Measurements from ENCODE around the gene ABI3BP. TPM values are rescaled to one million over a fixed set of nuclear protein-coding genes. Genes with fewer than 3 reads are reported as not detected.

Gene ABI3BP
- total RNA-seq, 2 donors from 2014 or later, result not detected

DNA sequence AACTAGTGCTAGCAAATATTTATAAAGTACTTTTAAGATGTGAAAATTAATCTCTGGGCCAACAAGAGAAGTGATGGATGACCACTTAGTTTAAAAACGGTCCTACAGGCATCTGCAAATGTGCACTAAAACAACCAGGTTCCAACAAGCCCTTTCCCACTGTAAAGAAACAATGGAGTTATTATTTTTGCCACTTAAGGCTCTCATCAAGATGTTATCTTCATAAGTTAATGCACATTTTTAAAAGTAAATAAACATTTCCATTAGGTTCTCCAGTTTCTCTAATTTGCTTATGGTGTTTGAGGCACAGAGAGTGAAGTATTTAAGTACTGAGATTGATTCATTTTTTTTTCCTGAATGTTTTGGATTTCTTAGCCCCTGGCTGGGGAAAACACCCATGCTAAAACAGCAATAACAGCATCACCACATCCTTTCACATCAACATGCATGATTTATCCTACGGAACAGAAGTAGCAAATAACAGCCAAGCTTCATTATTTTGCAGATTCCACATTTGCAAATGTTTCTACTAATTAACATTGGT, 20.8 kb downstream of the ABI3BP start:
- Mint-ChIP-seq H3K4me3 (no peak overlapping the region), H3K4me1 (ENCODE audit: low read depth in 2 of 2) (no peaks in the 10 kb centered on the region), H3K27me3 (no peaks in the 10 kb centered on the region), H3K9me3 (no peaks in the 10 kb centered on the region), H3K27ac (no peak overlapping the region), H3K36me3 (no peaks in the 10 kb centered on the region)
- ATAC-seq (no peak), DNase-seq (ENCODE audit: low spot score) (no peak)

GRCh38 chr3:100971798-100972197, 21.4 kb downstream of the ABI3BP start:
- ATAC-seq (no peak), DNase-seq (ENCODE audit: low spot score) (no peak)
- Mint-ChIP-seq H3K27me3 (no peaks in the 10 kb centered on the region), H3K27ac (no peak overlapping the region), H3K9me3 (no peaks in the 10 kb centered on the region), H3K36me3 (no peaks in the 10 kb centered on the region), H3K4me3 (no peak overlapping the region), H3K4me1 (ENCODE audit: low read depth in 2 of 2) (no peaks in the 10 kb centered on the region)

- no peaks in the 10 kb centered on the region for H3K27me3 Mint-ChIP-seq
- H3K27ac Mint-ChIP-seq, result no peak overlapping the region
- no peak overlapping the region for H3K4me3 Mint-ChIP-seq
- no peaks in the 10 kb centered on the region for H3K4me1 Mint-ChIP-seq (ENCODE audit: low read depth in 2 of 2)
- no peak for ATAC-seq
- no peaks in the 10 kb centered on the region for H3K9me3 Mint-ChIP-seq
- DNase-seq (ENCODE audit: low spot score), result no peak
- no peaks in the 10 kb centered on the region for H3K36me3 Mint-ChIP-seq
Measured at GRCh38 chr3:100970477-100970990, 22.7 kb downstream of the ABI3BP start.

- no peaks in the 10 kb centered on the region for H3K36me3 Mint-ChIP-seq
- no peaks in the 10 kb centered on the region for H3K9me3 Mint-ChIP-seq
- no peak overlapping the region for H3K27ac Mint-ChIP-seq
- DNase-seq (ENCODE audit: low spot score) (no peak), ATAC-seq (no peak)
- no peak overlapping the region for H3K4me3 Mint-ChIP-seq
- H3K4me1 Mint-ChIP-seq (ENCODE audit: low read depth in 2 of 2), result no peaks in the 10 kb centered on the region
- no peaks in the 10 kb centered on the region for H3K27me3 Mint-ChIP-seq
Measured at GRCh38 chr3:100968932-100969906, 24.0 kb downstream of the ABI3BP start.

- Mint-ChIP-seq H3K36me3 (no peaks in the 10 kb centered on the region), H3K27ac (no peak overlapping the region), H3K27me3 (no peaks in the 10 kb centered on the region), H3K9me3 (no peaks in the 10 kb centered on the region), H3K4me3 (no peak overlapping the region), H3K4me1 (ENCODE audit: low read depth in 2 of 2) (no peaks in the 10 kb centered on the region)
- ATAC-seq (no peak), DNase-seq (ENCODE audit: low spot score) (no peak)
Measured at GRCh38 chr3:100966807-100967206, 26.4 kb downstream of the ABI3BP start.

DNA sequence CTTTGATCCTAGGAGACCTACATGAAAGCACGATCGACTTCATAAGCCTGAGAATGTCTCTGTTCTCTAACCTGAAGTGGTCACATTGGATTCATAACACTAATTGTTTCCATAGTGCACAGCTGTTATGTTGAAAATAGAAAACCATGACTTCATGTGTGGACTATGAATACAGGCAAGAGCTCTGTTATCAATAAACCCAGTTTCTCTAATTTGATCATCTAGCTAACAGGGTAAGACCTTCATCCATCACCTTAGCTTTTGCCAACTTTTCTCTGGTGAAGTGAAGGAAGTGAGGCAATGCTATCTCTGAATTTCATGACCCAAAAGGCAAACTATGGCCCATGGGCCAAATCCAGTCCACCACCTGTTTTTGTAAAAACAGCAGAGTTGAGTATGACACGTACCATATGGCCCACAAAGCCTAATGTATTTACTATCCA, 27.2 kb downstream of the ABI3BP start:
- DNase-seq (ENCODE audit: low spot score) (no peak), ATAC-seq (no peak)
- Mint-ChIP-seq H3K36me3 (no peaks in the 10 kb centered on the region), H3K9me3 (no peaks in the 10 kb centered on the region), H3K27ac (no peak overlapping the region), H3K27me3 (no peaks in the 10 kb centered on the region), H3K4me3 (no peak overlapping the region), H3K4me1 (ENCODE audit: low read depth in 2 of 2) (no peaks in the 10 kb centered on the region)

- no peak for ATAC-seq
- H3K27ac Mint-ChIP-seq, result no peak overlapping the region
Measured at GRCh38 chr3:100963041-100963440, 30.2 kb downstream of the ABI3BP start.

DNA sequence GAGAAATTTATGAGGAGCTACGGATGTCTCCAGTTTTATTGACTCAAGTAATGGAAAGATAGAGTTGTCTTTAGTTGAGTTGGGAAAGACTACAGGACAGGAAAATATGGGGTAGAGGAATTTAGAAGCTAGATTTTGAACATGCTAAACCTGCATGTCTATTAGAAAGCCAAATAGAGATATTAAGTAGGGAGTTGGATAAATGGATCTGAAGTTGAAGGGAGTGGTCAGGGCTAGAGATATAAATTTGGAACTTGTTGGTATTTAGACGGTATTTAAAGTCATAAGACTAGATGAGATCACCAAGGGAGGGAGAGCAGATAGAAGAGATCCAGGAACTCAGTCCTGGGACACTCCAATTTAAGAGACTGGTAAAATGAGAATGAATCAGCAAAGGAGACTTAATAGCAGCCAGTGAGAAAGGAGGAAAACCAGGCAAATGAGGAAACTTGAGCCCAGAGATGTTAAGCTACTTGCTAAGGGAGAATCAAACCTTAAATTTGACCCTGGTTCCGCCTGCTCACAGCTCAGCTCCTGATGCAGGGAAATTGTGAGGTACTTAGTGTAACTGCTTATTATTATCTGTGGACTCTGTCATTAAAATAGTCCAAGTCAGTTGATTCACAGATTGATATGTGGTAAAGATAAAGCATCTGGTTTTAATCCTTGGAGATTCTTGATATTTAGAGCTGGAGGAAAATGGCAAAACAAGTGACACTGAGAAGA, 35.8 kb downstream of the ABI3BP start:
- ATAC-seq (no peak), DNase-seq (ENCODE audit: low spot score) (no peak)
- peaks cover 0 to 6% of the 10 kb centered on the region in 2 donors for H3K27me3 Mint-ChIP-seq
- no peaks in the 10 kb centered on the region for H3K4me1 Mint-ChIP-seq (ENCODE audit: low read depth in 2 of 2)
- H3K36me3 Mint-ChIP-seq, result no peaks in the 10 kb centered on the region
- no peak overlapping the region for H3K27ac Mint-ChIP-seq
- no peak overlapping the region for H3K4me3 Mint-ChIP-seq
- peaks cover 5% of the 10 kb centered on the region for H3K9me3 Mint-ChIP-seq

More at GRCh38 chr3:100963041-100963440, 30.2 kb downstream of the ABI3BP start:
- Mint-ChIP-seq H3K4me3 (no peak overlapping the region), H3K4me1 (ENCODE audit: low read depth in 2 of 2) (no peaks in the 10 kb centered on the region), H3K27me3 (no peaks in the 10 kb centered on the region), H3K36me3 (no peaks in the 10 kb centered on the region), H3K9me3 (peaks cover 5% of the 10 kb centered on the region)
- DNase-seq (ENCODE audit: low spot score), result no peak

DNA sequence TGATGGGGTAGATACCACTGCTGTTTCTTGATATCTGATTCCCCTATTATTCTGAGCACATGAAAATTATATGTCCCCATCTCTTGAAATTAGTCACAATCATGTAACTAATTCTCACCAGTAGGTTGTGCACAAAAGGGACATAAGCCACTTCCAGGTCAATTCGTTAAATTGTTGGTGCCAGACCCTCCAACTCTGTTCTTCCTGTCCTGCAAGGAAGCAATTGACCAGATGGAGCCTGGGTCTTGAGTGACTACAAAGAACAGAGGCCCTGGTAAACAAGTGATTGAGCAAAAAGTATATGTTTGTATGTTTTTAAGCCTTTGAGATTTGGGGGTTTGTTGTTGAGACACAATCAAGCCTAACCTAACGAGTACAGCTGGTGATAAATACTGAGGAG, 36.9 kb downstream of the ABI3BP start:
- peaks cover 5% of the 10 kb centered on the region for H3K9me3 Mint-ChIP-seq
- no peak overlapping the region for H3K4me3 Mint-ChIP-seq
- no peak overlapping the region for H3K27ac Mint-ChIP-seq
- H3K27me3 Mint-ChIP-seq, result peaks cover 0 to 6% of the 10 kb centered on the region in 2 donors
- DNase-seq (ENCODE audit: low spot score) (no peak), ATAC-seq (no peak)
- no peaks in the 10 kb centered on the region for H3K4me1 Mint-ChIP-seq (ENCODE audit: low read depth in 2 of 2)
- no peaks in the 10 kb centered on the region for H3K36me3 Mint-ChIP-seq

DNA sequence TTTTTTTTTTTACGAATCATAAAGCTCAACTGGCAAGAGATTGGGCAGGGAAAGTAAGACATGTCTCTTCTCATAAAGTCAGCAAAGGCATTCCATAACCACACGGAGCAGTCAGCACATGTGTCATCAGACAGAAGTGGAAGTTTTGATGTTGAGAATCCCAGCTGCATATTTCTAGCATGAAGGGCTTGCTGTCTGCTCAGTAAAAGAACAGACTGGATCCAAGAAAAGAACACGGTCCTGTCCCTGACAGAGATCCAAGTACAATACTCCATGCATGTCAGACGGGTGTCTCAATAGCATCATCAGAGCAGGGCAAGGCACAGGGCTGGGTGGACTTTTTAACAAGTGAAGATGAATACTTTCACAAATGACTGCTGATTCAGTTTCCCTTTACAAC, 38.2 kb downstream of the ABI3BP start:
- peaks cover 0 to 6% of the 10 kb centered on the region in 2 donors for H3K27me3 Mint-ChIP-seq
- H3K4me1 Mint-ChIP-seq (ENCODE audit: low read depth in 2 of 2), result no peaks in the 10 kb centered on the region
- H3K27ac Mint-ChIP-seq, result no peak overlapping the region
- no peak overlapping the region for H3K4me3 Mint-ChIP-seq
- H3K36me3 Mint-ChIP-seq, result no peaks in the 10 kb centered on the region
- no peak for DNase-seq (ENCODE audit: low spot score)
- no peak for ATAC-seq
- H3K9me3 Mint-ChIP-seq, result peaks cover 1% of the 10 kb centered on the region

DNA sequence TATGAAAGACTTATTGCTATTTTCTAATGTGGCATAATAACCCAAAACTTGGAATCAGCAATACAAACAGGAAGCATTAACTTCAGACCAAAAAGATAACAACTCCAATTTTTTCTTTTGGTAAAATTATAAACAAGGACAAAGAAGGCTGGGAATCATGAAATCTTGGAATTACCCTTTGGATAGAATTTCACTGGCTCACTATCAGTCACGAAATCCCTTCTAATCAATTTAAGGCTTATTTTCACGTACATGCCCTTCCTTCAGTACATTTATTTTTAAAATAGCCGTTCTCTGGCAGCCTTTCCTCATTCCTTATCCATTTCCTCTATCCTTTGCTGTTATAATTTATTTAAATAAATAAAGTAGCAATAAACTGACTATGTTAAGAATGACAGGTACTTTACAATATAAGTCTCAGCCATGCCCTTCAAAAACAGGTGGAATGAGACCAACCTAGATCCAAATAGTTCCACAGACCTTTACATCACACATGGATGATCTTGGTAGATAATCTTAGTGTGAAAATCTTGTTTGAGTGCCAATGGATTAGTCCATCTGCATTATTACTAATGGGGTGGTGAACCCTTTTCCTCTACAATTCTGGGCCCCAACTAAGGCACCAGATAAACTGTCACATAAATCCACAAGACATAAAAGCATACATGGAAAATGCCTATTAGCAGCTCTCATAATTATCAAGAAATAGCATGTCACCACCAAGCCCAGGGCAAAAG, 38.9 kb downstream of the ABI3BP start:
- Mint-ChIP-seq H3K9me3 (no peaks in the 10 kb centered on the region), H3K27me3 (peaks cover 0 to 6% of the 10 kb centered on the region in 2 donors), H3K27ac (no peak overlapping the region), H3K36me3 (no peaks in the 10 kb centered on the region), H3K4me3 (no peak overlapping the region), H3K4me1 (ENCODE audit: low read depth in 2 of 2) (no peaks in the 10 kb centered on the region)
- DNase-seq (ENCODE audit: low spot score) (no peak), ATAC-seq (no peak)

DNA sequence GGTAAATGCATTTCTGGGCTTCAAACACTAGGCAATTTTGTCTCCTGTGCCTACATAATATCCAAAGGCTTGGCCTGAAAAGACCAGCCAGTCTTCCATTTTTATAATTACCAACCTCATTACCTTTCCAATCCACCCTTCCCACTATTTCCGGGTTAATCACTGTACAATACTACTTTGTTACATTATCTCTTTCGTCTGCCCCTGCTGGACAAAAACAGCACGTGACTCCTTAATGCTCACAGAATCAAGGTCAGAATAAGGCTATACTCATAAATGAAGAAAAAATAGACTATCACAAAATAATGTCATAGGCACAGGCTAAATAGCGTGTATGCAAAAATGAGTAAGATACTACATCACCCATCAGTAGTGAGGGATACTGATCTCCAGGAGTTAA, 40.1 kb downstream of the ABI3BP start:
- peaks cover 0 to 6% of the 10 kb centered on the region in 2 donors for H3K27me3 Mint-ChIP-seq
- H3K9me3 Mint-ChIP-seq, result no peaks in the 10 kb centered on the region
- ATAC-seq, result no peak

DNA sequence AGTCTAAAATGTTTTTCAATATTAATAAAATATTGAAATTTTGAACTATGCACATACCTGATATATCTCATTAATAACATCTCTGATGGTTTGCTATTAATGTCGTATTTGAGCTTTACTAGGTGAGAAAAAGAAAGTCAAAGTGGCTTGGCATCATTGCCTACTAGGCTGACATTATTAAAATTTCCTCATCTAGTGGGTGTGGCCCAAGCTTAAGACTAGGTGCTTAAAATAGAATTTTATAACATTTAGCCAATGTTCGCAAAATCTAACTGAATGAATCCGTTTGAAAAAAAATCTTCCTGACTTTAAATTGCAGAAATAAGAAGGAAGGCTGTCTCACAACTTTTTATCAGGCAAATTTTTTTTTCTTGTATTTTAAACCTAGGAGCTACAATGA, 46.1 kb downstream of the ABI3BP start:
- Mint-ChIP-seq H3K27ac (no peak overlapping the region), H3K4me1 (ENCODE audit: low read depth in 2 of 2) (no peaks in the 10 kb centered on the region), H3K27me3 (no peaks in the 10 kb centered on the region), H3K9me3 (no peaks in the 10 kb centered on the region), H3K36me3 (no peaks in the 10 kb centered on the region), H3K4me3 (no peak overlapping the region)
- ATAC-seq (no peak), DNase-seq (ENCODE audit: low spot score) (no peak)

More for the DNA sequence above, 40.1 kb downstream of the ABI3BP start:
- no peak overlapping the region for H3K27ac Mint-ChIP-seq
- H3K4me3 Mint-ChIP-seq, result no peak overlapping the region
- H3K36me3 Mint-ChIP-seq, result no peaks in the 10 kb centered on the region
- no peak for DNase-seq (ENCODE audit: low spot score)
- no peaks in the 10 kb centered on the region for H3K4me1 Mint-ChIP-seq (ENCODE audit: low read depth in 2 of 2)

All from natural killer cell treated with Interleukin-12 subunit alpha and Interleukin-12 subunit beta and Interleukin-15 and Interleukin-18, amount 100 ng/mL, for 72 hours (primary cell).